Gastrocnemius medialis (tissue), 4 donors: ENCODE data around the gene ZNF652.

Experiments
- POLR2A ChIP-seq, 2 donors: fragments of 450-650 bp; IDR thresholded peaks; one replicate each; pipeline ENCODE4 v1.6.1; 2017; ENCODE audit warnings: antibody characterized with exemption in 2 of 2, mild to moderate bottlenecking in 2 of 2, moderate library complexity in 2 of 2
- TF ChIP-seq, protein P1 (sequence below), 5 experiments: fragments of 450-650 bp in 3 of 5; fragments of 200-600 bp in 2 of 5; sonication (generic) in 2 of 5; IDR thresholded peaks in 4 of 5; conservative IDR thresholded peaks in 1 of 5; 1 replicate in 4 of 5; 2 replicates in 1 of 5; pipeline ENCODE4 v1.5.1; 2016 to 2019; ENCODE audit warnings: antibody characterized with exemption in 5 of 5, mild to moderate bottlenecking in 3 of 5, moderate library complexity in 3 of 5

DNA sequence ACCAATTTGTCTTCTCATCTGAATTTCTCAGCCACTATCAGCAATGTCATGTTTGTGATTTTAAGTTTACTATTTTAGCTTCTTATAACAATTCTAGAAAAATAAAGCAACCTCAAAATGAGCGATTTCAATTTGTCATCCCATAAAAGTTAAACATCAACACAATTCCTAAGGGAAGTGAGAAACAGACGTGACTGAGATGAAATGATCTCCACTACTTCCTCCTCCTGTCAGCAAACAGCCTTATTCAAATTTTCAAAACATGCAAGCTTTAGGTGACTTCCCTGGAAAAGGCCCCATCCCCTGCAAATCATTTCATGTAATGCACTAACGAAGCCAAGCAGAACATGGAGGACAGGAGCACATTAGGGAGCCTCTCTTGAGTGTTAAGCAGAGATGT is 64.9 kb downstream of the ZNF652 start:
- TF ChIP-seq, protein P1, sequence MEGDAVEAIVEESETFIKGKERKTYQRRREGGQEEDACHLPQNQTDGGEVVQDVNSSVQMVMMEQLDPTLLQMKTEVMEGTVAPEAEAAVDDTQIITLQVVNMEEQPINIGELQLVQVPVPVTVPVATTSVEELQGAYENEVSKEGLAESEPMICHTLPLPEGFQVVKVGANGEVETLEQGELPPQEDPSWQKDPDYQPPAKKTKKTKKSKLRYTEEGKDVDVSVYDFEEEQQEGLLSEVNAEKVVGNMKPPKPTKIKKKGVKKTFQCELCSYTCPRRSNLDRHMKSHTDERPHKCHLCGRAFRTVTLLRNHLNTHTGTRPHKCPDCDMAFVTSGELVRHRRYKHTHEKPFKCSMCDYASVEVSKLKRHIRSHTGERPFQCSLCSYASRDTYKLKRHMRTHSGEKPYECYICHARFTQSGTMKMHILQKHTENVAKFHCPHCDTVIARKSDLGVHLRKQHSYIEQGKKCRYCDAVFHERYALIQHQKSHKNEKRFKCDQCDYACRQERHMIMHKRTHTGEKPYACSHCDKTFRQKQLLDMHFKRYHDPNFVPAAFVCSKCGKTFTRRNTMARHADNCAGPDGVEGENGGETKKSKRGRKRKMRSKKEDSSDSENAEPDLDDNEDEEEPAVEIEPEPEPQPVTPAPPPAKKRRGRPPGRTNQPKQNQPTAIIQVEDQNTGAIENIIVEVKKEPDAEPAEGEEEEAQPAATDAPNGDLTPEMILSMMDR (IDR thresholded peaks at IDR 0.05 in 4 of 5, conservative IDR thresholded peaks at IDR 0.05 in 1 of 5) = no peak
- TF ChIP-seq POLR2A (IDR thresholded peaks at IDR 0.05) = no peak
